ENCODE measurements around the gene ZNF33B.

Gene ZNF33B

DNA sequence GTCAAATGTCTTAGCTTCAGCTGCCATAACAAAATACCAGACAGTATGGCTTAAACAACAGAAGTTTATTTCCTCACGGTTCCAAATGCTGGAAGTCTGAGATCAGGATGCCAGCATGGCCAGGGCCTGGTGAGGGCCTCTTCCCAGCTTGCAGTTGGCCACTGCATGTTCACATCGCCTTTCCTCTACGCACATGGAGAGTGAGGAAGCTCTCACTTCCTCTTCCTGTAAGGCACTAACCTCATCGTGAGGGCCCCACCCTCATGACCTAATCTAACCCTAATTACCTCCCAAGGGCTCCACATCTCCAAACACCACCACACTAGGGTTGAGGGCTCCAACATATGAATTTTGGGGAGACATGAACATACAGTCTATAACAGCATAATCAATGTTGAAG, 14.4 kb downstream of the ZNF33B start:
- FAIRE-seq (no peak), DNase-seq (ENCODE audit: insufficient read length, low spot score) (no peak)
- TF ChIP-seq POLR2AphosphoS5 (IDR thresholded peaks at IDR 0.05; ENCODE audit: low read depth, low read length) (no peak), SPI1 (IDR thresholded peaks at IDR 0.05; ENCODE audit: low read depth, low read length) (peak; percentile 77)

DNA sequence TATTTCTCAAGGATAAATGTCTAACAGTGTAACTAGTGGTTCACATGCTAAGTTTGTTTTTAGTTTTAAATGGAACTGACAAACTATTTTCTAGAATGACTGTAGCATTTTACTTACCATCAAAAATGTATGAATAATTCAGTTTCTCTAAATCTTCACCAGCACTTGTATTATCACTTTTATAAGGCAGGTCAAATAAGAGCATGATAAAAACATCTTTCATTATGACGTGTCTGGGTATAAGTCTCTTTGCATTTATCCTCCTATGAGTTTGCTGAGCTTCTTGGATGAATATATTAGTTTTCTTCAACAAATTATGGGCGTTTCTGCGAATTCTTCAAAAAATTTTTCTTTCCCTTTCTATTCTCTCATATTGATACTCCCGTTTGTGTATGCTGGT, 19.9 kb downstream of the ZNF33B start:
- DNase-seq (ENCODE audit: insufficient read length, low spot score) (no peak), FAIRE-seq (no peak)
- TF ChIP-seq TAF1 (IDR thresholded peaks at IDR 0.05; ENCODE audit: low read depth, low read length): no peak
- no peak for TF ChIP-seq POU2F2 (IDR thresholded peaks at IDR 0.05; ENCODE audit: low read depth, low read length)
- no peak for TF ChIP-seq POLR2A (IDR thresholded peaks at IDR 0.05; ENCODE audit: low read depth, low read length)
- TF ChIP-seq PAX5 (IDR thresholded peaks at IDR 0.05; ENCODE audit: insufficient read depth, low read length, severe bottlenecking): no peak
- no peak for TF ChIP-seq POLR2AphosphoS5 (IDR thresholded peaks at IDR 0.05; ENCODE audit: low read depth, low read length)
- TF ChIP-seq SPI1 (IDR thresholded peaks at IDR 0.05; ENCODE audit: low read depth, low read length): no peak

DNA sequence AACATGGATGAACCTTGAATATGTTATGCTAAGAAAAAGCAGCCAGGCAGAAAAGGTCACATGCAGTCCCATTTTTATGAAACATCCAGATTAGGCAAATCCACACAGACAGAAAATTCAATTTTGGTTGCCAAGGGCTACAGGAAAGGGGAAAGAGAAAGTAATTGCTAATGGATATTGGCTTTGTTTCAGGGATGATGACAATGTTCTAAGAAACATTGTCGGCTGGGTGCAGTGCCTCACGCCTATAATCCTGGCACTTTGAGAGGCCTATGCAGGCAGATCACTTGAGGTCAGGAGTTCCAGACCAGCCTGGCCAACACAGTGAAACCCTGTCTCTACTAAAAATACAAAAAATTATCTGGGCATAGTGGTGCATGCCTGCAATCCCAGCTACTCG, 23.0 kb downstream of the ZNF33B start:
- no peak for DNase-seq (ENCODE audit: insufficient read length, low spot score)
- FAIRE-seq: no peak
- TF ChIP-seq POU2F2 (IDR thresholded peaks at IDR 0.05; ENCODE audit: low read depth, low read length) (no peak), PAX5 (IDR thresholded peaks at IDR 0.05; ENCODE audit: insufficient read depth, low read length, severe bottlenecking) (no peak), TAF1 (IDR thresholded peaks at IDR 0.05; ENCODE audit: low read depth, low read length) (no peak), POLR2AphosphoS5 (IDR thresholded peaks at IDR 0.05; ENCODE audit: low read depth, low read length) (no peak), SPI1 (IDR thresholded peaks at IDR 0.05; ENCODE audit: low read depth, low read length) (no peak), POLR2A (IDR thresholded peaks at IDR 0.05; ENCODE audit: low read depth, low read length) (no peak)

DNA sequence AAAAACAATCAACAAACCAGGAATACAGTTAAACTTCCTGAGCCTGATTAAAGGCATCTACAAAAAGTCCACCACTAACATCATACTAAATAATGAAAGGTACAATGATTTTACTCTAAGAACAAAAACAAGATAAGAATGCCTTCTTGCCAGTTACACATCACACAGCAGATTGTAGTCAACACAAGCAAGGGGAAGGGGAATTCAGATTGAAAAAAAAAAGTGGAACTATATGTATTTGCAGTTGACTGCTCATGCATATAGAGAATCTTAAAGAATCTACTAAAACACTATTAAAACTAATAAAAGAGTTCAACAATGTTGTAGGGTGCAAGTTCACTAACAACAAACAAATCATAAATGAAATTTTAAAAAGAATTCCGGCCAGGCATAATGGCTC, 28.5 kb downstream of the ZNF33B start:
- DNase-seq (ENCODE audit: insufficient read length, low spot score) (no peak), FAIRE-seq (no peak)
- TF ChIP-seq POLR2A (IDR thresholded peaks at IDR 0.05; ENCODE audit: low read depth, low read length) (no peak), POLR2AphosphoS5 (IDR thresholded peaks at IDR 0.05; ENCODE audit: low read depth, low read length) (no peak), POU2F2 (IDR thresholded peaks at IDR 0.05; ENCODE audit: low read depth, low read length) (no peak), PAX5 (IDR thresholded peaks at IDR 0.05; ENCODE audit: insufficient read depth, low read length, severe bottlenecking) (no peak), SPI1 (IDR thresholded peaks at IDR 0.05; ENCODE audit: low read depth, low read length) (no peak), TAF1 (IDR thresholded peaks at IDR 0.05; ENCODE audit: low read depth, low read length) (no peak)

DNA sequence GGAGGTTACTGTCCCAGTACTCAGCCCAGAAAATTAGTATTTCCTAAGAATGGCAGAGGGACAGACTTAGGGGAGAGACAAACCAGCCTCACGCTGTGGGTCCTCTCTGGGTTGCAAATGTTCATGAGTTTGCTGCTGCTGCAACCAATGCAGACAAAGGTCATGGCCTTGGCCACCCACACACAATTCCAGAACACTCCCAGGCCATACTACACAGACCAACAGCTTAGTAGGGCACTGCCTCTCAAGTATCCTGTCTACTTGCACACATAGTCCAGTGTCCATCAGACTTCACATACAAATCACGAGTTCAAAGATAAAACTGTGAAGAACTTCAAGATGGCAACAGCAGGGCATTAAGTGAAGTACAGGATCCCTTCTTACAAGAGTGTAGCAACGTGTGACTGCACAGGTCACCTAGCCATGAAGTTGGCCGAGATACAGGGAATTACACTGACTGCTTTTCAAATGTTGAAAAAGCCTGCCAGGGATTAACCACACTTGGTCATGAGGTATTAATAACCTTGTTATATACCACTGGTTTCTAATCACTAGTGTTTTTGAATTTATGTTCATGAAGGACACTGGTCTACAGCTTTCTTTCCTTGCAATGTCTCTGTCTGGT, 40.0 kb downstream of the ZNF33B start:
- peak; percentile 20 for FAIRE-seq
- TF ChIP-seq SPI1 (IDR thresholded peaks at IDR 0.05; ENCODE audit: low read depth, low read length): no peak
- TF ChIP-seq TAF1 (IDR thresholded peaks at IDR 0.05; ENCODE audit: low read depth, low read length): no peak
- TF ChIP-seq POLR2AphosphoS5 (IDR thresholded peaks at IDR 0.05; ENCODE audit: low read depth, low read length): no peak
- TF ChIP-seq PAX5 (IDR thresholded peaks at IDR 0.05; ENCODE audit: insufficient read depth, low read length, severe bottlenecking): no peak
- TF ChIP-seq POU2F2 (IDR thresholded peaks at IDR 0.05; ENCODE audit: low read depth, low read length): no peak
- TF ChIP-seq POLR2A (IDR thresholded peaks at IDR 0.05; ENCODE audit: low read depth, low read length): no peak
- DNase-seq (ENCODE audit: insufficient read length, low spot score): no peak

DNA sequence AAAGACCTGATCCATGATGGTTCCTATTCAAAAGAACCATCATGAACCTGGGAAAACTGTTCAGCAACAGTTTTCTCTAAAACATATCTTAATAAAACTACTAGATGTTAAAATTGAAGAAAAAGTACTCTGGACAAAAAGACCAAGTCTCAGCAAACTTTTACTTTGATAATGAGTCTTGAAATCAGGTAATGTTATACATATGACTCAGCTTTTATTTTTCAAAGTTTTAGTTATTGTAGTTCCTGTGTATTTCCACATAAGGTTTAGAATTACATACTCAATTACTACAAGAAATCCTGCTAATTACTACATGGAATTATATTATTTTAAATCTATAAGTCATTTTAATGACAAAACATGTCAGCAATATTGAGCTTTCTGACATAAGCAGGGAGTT, 42.2 kb downstream of the ZNF33B start:
- no peak for FAIRE-seq

DNA sequence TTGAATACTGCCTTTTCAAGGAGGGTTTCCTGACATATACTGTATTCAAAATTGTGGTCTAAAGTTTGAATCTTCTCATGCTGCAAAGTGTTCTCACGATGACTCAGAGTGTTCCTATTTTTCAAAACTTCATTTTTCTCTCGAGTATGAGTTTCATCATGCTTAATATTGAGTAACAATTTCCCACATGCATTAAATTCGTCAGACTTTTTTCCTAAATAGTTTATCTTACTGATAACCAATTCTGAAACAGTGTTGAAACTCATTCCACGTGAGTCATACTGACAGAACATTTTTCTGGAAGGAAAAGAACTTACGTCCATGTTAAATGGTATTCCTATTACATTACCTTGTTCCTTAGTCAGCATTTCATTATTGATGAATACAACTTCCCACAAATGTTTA, 44.1 kb downstream of the ZNF33B start:
- TF ChIP-seq TAF1 (IDR thresholded peaks at IDR 0.05; ENCODE audit: low read depth, low read length) (no peak), PAX5 (IDR thresholded peaks at IDR 0.05; ENCODE audit: insufficient read depth, low read length, severe bottlenecking) (no peak), POU2F2 (IDR thresholded peaks at IDR 0.05; ENCODE audit: low read depth, low read length) (no peak), SPI1 (IDR thresholded peaks at IDR 0.05; ENCODE audit: low read depth, low read length) (no peak), POLR2A (IDR thresholded peaks at IDR 0.05; ENCODE audit: low read depth, low read length) (no peak), POLR2AphosphoS5 (IDR thresholded peaks at IDR 0.05; ENCODE audit: low read depth, low read length) (no peak)
- no peak for DNase-seq (ENCODE audit: insufficient read length, low spot score)
- no peak for FAIRE-seq

More for the DNA sequence above, 42.2 kb downstream of the ZNF33B start:
- no peak for DNase-seq (ENCODE audit: insufficient read length, low spot score)
- TF ChIP-seq POU2F2 (IDR thresholded peaks at IDR 0.05; ENCODE audit: low read depth, low read length) (no peak), SPI1 (IDR thresholded peaks at IDR 0.05; ENCODE audit: low read depth, low read length) (no peak), PAX5 (IDR thresholded peaks at IDR 0.05; ENCODE audit: insufficient read depth, low read length, severe bottlenecking) (no peak), POLR2AphosphoS5 (IDR thresholded peaks at IDR 0.05; ENCODE audit: low read depth, low read length) (no peak), POLR2A (IDR thresholded peaks at IDR 0.05; ENCODE audit: low read depth, low read length) (no peak)

DNA sequence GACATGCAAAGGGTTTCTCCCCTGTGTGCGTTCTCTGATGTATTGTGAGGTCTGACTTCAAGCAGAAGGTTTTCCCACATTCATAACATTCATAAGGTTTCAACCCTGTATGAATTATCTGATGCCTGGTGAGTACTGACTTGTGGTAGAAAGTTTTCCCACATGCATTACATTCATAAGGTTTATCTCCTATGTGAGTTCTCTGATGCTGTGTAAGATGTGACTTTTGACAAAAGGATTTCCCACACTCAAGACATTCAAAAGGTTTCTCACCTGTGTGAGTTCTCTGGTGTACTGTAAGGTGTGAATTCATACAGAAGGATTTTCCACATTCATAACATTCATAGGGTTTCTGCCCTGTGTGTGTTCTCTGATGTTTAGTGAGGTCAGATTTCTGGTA, 45.1 kb downstream of the ZNF33B start:
- FAIRE-seq (peak; percentile 47), DNase-seq (ENCODE audit: insufficient read length, low spot score) (no peak)
- no peak for TF ChIP-seq TAF1 (IDR thresholded peaks at IDR 0.05; ENCODE audit: low read depth, low read length)
- no peak for TF ChIP-seq POU2F2 (IDR thresholded peaks at IDR 0.05; ENCODE audit: low read depth, low read length)
- no peak for TF ChIP-seq PAX5 (IDR thresholded peaks at IDR 0.05; ENCODE audit: insufficient read depth, low read length, severe bottlenecking)
- no peak for TF ChIP-seq SPI1 (IDR thresholded peaks at IDR 0.05; ENCODE audit: low read depth, low read length)
- no peak for TF ChIP-seq POLR2A (IDR thresholded peaks at IDR 0.05; ENCODE audit: low read depth, low read length)
- TF ChIP-seq POLR2AphosphoS5 (IDR thresholded peaks at IDR 0.05; ENCODE audit: low read depth, low read length): no peak

DNA sequence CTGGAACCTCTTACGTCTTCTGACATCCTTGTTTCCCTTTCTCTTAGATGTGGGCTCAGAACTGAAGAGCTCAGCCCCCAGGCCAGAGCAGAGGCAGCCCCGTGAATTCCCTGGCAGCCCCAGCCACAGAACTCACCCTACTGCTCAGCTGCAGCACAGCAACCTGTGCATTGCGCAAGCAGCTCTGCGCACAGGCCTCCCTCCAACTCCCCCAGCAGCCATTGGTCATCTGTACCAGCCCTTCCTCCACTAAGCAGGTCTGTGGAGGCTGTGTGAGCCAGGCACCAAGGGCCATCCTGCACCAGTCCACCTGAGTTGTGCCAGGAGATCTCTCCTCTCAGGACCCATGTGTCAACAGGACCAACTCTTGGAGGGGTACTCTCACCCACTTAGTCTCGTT, 54.5 kb downstream of the ZNF33B start:
- FAIRE-seq (no peak), DNase-seq (ENCODE audit: insufficient read length, low spot score) (no peak)
- no peak for TF ChIP-seq PAX5 (IDR thresholded peaks at IDR 0.05; ENCODE audit: insufficient read depth, low read length, severe bottlenecking)
- TF ChIP-seq SPI1 (IDR thresholded peaks at IDR 0.05; ENCODE audit: low read depth, low read length): no peak
- no peak for TF ChIP-seq POLR2A (IDR thresholded peaks at IDR 0.05; ENCODE audit: low read depth, low read length)
- TF ChIP-seq POLR2AphosphoS5 (IDR thresholded peaks at IDR 0.05; ENCODE audit: low read depth, low read length): no peak
- no peak for TF ChIP-seq TAF1 (IDR thresholded peaks at IDR 0.05; ENCODE audit: low read depth, low read length)
- no peak for TF ChIP-seq POU2F2 (IDR thresholded peaks at IDR 0.05; ENCODE audit: low read depth, low read length)

DNA sequence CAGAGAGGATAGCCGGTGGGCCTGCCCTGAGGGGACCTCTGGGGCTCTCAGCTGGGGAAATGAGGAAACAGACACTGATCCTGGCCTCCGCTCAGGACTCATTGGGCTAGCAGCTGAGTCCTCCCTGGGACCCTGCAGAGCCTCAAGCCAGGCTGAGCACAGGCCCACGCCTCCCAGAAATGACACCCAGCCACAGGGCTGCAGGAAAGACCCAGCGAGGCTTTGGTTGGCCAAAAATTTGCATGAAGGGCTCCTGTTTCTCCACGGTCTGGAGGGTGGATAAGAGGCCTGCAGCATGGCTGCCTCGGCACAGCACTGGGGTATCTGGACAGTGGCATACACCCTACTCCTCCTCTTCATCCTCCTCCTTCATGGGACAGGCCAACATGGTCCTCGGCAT, 60.4 kb downstream of the ZNF33B start:
- DNase-seq (ENCODE audit: insufficient read length, low spot score) (no peak), FAIRE-seq (no peak)
- TF ChIP-seq TAF1 (IDR thresholded peaks at IDR 0.05; ENCODE audit: low read depth, low read length) (no peak), POLR2A (IDR thresholded peaks at IDR 0.05; ENCODE audit: low read depth, low read length) (no peak), PAX5 (IDR thresholded peaks at IDR 0.05; ENCODE audit: insufficient read depth, low read length, severe bottlenecking) (no peak), SPI1 (IDR thresholded peaks at IDR 0.05; ENCODE audit: low read depth, low read length) (no peak), POLR2AphosphoS5 (IDR thresholded peaks at IDR 0.05; ENCODE audit: low read depth, low read length) (no peak), POU2F2 (IDR thresholded peaks at IDR 0.05; ENCODE audit: low read depth, low read length) (no peak)
